DMS53 (cell line): ENCODE data around the gene SPOPL.
A peak's percentile ranks its signal among the peaks of the same experiment; 100 is the strongest.
"Not testable (repeated sequence)": the region's sequence is repeated elsewhere in the genome, so short reads cannot be mapped to it uniquely, and the experiment has no call there.

ENCODE experiments used
- DNase-seq: peaks from one replicate; lab custom pipeline; 2025; lab: John Stamatoyannopoulos, UW

SPOPL gene

DNA sequence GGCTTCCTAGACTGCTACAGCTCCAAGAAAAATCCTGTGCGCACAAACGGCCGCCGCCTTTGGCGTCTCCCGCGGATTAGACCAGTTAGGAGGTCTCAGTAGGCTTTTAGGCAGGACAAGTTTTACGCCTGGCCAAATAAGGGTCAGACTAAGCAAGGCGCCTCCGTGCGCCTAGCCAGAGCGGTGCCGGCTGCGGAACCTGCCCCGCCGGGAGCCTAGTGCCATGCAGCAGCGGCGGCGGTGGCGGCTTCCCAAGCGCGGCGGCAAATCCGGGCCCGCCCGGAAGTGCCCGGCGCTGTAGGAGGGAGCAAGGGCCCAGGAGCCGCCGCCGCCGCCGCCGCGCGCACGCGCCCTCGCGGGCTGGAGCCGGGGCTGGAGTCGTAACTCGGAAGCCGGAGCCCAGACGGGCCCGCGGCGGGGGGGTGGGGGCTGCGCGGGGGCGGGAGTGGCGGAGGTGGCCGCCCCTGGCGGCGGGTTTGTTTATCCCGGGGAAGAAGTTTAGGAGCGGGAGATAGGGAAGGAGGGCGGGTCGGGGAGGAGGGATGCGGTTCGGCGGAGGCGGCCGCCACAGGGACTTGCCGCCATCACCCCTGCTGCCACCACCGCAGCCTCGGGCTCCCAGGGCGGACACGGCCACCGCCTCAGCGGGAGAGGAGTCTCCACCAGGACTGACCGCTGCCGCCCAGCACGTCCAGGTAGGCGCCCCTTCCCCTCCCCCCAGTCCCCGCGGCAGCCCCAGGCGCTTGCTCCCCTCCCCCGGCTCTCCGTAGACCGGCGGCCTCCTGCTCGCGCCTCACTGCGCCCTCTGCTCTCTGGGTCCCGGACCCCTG, at the start of gene SPOPL:
SPOPL (plus strand) TSS at position 346 of the 830 bp plus-strand sequence. CDS start 48,447 bp downstream, outside the sequence.
- DNase-seq = peak; percentile 81

DNA sequence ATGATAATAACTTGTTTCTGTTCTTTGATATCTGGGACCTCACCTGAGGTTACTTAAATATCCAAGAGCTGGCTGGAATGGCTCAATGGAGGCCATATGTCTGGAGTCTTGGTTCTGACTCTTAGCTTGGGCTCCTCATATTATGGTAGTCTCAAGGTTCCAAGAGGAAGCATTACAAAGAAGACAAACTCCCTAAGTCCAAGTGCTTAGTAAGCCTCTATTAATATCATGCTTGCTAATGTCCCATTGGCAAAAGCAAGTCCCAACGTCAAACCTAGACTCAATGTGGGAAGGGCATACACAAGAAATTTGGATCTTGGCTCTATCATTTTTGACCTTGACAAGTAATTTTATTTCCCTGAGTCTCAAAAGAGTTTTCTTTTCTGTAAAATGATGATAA, 49.2 kb upstream of the SPOPL start:
- no peak for DNase-seq

DNA sequence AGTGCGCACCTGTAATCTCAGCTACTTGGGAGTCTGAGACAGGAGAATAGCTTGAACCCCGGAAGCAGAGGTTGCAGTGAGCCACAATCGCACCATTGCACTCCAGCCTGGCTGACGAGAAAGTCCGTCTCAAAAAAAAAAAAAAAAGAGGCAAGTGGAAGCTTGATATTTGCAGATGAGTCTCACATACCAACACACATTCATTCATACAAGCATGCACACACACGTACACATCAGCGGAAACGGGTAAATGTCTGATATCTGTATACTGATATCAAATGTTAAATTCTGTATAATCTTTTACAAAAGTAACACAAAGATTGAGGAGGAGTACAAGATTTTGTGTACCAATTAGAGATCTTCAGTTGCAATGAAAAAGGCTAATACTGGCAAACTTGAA, 47.8 kb upstream of the SPOPL start:
- DNase-seq = no peak

DNA sequence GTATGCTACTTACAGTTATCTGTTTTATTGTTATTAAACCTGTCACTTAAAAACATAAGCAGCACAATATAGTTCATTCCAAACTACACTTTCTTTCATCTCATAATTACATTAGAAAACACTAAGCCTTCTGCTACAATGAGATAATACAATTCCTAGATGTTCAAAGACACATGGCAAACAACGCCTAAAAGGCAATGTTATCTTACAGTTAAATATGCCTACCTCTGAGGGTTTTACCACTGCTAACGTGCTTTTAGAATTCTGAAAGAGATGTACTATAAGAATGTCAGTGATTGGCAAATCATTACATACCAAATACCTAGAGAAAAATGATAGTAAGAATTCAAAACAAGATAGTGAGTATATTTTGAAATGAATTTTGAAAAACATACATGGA, 46.8 kb upstream of the SPOPL start:
- DNase-seq = no peak

DNA sequence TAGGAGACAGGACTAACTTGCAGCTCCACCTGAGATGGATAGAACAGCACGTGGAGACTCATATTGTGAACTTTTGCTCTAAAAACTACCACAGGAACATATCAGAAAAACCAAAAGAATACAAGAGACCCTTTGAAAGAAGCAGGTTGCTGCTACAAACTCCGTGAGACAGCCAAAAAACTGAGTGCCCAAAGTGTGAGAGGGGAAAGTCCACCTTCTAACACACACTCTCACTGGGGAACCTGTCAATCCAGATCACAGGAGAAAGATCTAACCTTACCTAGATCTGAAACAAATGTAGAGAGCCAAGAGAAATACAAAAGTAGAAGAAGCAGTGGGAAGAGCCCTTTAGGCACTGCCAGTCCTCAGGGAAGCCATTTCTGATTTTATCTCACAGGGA, 46.3 kb upstream of the SPOPL start:
- no peak for DNase-seq

DNA sequence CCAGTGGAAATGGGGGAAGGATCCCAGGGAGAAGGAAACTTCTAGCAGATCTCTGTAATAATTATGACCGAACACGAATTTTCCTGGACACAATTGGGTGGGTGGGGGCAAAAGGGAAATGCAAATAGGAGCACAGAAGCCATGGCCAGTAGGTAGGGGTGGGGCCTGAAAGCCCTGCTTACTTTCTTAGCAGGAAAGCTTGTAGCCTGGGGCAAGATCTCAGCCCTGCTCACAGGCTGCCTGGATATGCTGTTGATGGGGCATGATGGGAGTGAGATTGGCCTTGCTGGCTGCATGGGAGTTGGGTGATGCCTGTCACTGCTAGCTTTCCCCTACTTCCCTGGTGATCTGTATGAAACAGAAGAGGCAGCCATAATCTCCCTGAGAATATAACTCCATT, 45.9 kb upstream of the SPOPL start:
- DNase-seq = no peak

DNA sequence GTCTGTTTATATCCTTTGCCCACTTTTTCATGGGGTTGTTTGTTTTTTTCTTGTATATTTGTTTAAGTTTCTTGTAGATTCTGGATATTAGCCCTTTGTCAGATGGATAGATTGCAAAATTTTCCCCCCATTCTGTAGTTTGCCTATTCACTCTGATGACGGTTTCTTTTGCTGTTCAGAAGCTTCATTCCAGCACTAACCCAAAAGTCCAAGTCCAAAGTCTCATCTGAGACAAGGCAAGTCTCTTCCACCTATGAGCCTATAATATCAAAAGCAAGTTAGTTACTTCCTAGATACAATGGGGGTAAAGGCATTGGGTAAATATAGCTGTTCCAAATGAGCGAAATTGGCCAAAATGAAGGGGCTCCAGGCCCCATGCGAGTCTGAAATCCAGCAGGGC, 38.9 kb upstream of the SPOPL start:
- not testable (repeated sequence) for DNase-seq

DNA sequence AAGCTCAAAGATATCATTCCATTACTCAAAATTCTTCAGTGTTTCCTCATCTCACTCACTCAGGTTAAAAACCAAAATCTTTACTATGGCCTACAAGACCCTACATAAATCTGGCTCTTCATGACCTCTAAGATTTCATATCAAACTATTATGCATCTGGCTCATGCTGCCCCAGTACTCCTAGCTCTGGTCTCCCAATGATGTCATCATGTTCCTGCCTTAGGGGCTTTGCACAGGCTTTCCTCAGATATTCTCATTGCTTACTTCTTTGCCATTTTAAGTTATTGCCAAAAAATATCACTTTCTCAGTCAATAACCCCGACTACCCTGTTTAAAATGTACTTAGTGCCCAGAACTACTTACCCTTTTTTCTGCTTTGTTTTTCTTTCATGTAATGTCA, 33.0 kb upstream of the SPOPL start:
- DNase-seq = no peak

DNA sequence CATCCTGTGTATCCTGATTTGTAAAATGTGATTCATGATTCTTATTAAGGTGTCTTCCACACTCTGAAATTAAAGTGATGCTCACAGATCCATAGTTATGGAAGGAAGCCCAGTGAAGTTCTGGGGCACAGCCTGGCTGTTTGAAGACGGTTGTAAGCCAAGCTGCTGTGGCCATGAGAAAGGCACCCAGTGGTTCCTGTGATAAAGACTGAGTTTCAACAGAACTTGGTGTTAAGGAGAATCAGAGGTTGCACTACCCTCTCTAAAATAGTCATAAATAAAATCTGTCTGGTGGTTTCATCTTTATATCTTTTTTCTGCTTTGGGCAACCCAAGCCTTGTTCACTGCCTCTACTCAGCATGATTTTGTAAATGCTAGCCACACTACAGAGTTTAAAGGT, 32.2 kb upstream of the SPOPL start:
- DNase-seq = no peak

DNA sequence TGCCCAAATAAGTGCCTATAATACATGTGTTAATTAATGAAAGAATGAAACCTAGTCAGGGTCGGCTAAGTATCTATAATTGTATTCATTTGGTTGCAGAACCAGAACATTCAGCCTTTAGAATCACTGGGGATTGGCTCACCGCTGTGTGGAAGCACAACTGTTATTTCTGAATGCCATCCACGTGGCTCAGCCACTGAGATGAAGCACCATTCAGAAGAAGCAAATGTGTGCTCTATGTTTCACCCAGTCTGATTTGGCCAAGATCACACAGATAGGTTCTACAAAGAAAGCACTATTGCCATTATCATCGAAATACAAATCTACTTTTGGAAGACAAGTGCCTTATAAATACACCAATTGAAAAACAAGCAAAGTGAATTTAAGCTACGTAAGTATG, 30.6 kb upstream of the SPOPL start:
- no peak for DNase-seq

DNA sequence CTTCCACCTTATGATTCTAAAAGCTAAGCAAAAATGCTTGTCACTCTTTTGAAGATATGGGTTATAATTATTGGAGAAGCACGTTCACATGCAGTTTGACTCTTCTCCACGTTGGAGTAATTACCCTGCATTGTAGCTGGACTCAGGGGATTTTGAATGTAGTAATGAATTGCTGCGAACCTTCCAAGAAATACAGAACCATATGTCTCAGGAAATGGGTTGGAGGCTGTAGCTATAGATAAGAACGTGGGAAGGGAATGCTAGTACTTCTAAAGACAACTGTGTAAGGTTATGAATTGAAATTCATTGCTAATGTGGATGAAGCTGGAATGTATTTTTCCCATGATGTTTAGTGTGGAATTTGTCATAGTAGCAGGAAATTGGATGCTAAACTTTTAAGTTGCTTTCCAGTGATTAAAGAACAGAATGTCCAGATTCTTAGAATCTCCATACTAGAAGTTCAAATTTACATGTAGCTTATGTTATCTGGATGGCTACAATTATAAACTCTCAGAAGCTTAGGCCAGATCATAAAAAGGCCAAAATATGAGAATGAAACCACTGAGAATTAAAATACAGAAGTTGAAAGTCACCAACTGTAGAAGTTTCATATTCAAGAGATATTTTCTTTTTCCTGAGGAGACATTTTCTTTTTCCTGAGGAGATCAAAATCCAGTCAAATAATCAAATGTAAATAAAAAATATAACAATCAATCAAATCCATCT, 27.3 kb upstream of the SPOPL start:
- no peak for DNase-seq

DNA sequence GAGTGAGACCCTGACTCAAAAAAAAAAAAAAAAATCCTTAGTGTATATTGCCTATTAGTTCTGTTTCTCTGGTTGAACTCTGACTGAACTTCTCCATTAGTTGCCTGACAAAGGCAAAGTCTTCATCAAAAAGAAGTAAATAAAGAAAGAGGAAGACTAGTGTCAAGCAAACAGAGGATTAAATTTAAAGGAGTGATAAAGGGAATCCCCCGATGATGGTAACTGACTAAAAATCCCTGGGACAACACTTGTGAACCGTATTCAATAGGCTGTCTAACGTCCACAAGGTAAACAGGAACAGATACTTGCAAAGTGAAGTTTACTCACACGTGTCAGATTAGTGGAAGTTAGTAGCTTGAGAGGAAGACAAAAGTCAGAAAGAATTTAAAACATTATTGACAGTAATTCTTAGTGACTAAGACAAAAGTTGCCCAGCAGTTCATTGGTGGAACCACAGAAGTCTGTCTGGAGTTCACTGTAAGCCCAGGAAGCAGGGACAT, 26.2 kb upstream of the SPOPL start:
- peak; percentile 18 for DNase-seq

DNA sequence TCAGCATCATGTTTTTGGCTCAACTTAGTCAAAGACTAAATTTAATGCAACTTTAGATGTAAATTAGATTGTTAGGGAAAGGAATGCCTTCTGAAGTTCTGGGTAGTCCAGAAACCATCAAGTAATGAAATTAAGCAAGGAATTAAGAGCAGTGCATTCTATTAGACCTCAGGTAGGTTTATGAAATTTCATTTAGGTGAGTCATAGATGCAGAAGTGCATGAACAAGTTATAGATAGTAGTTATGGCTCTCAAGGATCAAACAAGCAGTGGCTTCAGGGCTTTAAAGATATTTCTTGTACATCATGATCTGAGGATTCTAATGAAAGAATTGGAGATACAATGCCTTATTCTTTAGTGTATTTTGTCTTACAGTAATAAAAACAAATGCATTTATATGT, 25.4 kb upstream of the SPOPL start:
- peak; percentile 1 for DNase-seq

DNA sequence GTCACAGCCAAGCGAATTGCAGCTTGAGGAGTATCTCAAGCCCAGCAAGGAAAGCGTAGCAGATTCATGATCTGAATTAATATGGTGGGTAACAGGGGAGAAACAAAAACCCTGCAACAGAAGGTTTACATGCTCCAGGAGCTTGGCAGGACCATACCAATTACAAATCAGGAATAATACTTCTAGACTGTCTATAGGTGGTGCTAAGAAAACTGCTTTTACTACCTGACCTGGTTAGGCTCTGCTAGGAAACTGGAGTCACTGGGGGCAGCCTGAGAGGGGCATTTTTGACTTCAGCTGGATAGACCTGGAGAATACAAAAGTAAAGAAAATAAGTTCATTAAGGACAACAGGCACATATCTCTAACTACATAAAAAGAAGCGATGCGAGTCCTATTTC, 24.6 kb upstream of the SPOPL start:
- DNase-seq = peak; percentile 1

DNA sequence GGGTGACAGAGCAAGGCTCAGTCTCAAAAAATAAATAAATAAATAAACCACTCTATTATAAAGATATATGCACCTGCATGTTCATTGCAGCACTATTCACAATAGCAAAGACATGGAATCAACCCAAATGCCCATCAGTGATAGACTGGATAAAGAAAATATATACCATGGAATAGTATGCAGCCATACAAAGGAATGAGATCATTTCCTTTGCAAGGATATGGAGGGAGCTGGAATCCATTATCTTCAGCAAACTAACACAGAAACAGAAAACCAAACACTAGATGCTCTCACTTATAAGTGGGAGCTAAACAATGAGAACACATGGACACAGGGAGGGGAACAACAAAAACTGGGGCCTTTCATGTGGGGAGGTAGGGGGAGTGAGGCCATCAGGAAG, 18.8 kb upstream of the SPOPL start:
- DNase-seq = not testable (repeated sequence)

DNA sequence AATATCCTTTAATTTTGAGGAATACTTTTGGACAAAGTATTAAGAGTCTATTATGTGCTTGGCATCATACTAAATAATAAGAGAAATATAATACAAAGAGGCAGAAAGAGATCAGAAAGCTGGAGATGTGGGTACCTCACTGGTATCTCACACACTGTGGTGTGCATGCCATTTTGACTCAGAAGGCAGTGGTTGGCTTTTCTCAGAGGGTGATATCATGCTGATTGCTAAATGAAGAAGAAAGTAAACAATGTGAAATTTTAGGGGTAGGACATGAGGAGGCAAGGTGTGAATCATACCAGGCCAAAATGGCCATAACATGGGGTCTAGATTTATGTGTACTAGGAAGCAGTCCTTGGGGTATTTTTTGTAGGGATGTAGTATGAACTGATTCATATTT, 16.6 kb upstream of the SPOPL start:
- DNase-seq = no peak

DNA sequence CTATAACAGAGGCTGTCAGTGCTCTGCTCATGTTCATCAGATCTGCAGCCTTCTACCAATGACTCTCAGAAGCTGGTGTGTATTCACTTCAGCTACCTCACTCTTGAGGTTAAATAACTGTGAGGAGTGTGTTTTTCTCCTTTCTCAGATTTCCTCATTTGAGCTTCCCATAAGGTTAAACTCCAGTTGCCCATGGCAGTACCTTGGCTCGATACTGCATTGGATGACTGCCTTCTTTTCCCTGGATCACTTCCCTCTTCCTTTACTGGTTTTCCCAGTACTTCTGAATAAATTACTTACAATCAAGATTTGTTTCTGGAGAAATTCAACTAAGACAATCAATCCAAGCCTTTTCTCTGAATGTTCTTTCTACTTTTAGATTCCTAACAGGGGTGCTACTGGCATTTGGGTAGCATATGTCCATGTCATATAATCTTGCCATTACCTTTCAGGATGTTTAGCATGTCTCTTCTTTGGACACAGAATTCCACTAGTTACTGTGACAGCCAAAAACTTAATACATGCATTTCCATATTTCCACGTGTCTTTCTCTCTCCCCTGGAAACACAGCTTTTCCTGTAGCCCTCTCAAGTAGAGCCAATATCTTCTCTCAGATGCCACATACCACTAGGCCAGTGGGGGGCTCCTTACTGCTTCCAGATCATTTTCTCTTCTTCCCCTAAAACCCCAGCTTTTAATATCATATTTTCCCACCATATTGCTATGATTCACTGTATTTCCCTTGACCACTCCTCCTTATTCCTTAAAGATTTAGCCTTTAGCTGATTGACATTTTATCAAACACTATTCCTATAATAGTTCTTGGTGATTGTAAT, 15.0 kb upstream of the SPOPL start:
- no peak for DNase-seq

DNA sequence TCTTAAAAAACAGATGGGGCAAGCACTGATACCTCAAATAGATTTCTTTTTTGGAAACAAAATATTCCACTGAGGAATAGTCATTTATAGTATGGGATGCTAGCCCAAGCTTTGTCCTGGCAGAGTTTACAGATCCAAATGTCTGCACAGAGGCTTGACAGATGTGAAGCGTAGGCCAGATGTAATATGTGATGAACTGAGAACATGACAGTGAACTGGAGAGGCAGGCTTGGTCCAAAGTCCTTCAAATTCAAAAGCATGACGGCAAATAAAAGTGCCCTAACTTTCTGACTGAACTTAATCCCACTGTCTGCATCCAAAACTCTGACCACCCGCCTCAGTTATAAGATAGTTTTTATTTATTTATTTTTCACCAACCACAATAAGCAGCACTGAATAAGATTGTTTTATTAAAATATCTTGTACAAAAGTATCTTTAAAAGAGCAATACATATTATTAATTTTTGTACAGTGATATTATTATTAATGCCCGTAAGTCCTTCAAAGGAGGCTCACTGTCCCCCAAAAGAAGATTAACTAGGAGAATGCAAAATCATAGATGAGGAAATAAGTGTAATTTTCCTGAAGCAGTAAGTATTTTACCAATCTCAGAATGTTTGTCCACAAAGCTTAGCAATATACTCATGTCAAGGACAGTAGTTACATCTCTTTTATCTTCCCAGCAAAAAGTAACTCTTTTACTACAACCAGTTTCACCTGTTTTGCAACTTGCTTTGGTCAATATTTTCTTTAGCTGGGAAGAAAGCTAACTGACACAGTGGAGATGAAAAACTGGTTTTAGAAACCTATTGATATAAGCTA, 10.7 kb upstream of the SPOPL start:
- peak; percentile 78 for DNase-seq

DNA sequence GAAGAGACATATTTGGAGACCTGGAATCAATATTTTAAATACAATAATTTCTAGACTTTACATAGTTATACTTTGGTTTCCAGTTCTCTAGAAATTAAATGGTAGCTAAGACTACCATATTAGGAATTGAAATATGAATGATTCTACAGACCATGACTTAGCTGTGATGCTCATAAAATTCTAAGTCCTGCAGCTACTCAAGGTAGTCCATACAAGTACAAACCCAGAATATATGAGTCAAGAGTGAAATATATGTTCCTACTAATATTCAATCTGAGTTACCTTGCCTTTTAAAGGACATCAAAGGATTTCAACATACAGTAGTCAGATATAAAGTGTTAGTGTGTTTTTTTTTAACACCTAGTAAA, 10.1 kb upstream of the SPOPL start:
- no peak for DNase-seq

DNA sequence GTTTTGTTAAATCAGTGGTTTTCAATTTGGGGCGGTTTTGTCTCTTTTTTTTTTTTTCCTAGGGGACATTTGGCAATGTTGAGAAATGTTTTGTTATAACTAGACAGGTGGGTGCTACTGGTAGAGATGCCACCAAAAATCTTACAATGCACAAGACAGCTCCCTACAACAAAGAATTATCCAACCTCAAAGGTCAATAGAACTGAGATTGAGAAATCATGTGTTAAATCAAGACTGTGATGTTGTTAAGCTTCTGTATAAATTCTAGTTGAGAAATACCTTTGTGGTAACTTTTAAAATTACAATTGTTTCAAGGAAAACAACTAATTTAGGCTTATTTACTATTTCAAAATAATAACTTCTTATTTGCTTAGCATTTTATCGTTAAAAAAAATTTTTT, 9.4 kb upstream of the SPOPL start:
- no peak for DNase-seq

DNA sequence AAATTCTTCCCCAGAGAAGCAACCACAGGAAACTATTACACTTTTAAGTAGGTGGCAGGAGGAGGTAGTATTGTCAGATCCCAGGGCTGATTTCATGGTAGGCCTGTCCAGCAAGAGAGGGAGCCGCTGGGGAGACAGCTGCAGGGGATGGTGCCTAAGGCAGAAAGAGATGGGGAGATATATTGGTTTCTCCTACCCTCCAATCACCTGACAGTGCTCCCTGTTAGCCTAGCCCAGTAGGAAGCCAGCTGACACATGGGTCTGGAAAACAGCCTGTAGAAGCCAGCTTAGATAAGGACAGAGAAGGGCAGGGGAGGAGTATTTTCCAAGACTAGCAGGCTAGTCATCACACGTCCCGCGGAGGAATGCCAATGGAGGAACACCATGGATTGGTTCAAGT, 8.2 kb upstream of the SPOPL start:
- no peak for DNase-seq
